HG03439 (cell line): ENCODE data around the gene BEST3.

Experiments
- ATAC-seq: cut with Tn5 transposase; IDR thresholded peaks from one replicate; pipeline ENCODE4 v1.9.1; 2021; ENCODE audit warnings: mild to moderate bottlenecking, moderate library complexity; ENCODE audit not compliant: unreplicated experiment

The BEST3 gene

DNA sequence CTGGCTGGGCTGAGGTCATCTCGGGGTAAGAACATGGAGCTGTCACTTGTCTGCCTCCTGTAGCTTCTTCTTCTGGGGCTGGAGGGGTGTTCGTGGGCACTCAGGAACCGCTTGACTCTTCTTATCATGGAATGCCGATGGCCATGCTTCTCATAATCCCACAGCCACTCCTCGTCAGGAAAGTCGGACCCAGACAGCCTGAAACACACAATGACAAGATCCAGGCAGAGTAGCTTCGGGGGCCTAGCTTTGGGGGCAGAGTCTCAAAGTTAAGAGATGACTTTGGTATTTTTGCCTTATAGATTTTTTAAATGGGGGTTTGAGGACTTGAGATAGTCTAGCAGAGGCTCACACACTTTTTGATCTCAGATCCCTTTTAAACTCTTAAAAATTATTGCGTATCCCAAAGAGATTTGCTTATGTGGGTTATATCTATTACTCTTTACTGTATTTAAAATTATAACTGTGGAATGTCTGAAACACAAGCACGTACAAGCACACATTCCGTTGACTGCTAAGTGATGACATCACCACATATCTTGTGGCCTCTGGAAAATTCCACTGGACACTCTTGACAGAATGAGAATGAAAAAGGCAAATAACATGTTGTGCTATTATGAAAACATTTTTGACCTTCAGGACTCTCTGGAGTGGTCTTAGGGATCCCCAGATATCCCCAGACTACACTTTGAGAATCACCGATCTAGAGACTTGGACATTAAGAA, 43.3 kb downstream of the BEST3 start:
- ATAC-seq: no peak

DNA sequence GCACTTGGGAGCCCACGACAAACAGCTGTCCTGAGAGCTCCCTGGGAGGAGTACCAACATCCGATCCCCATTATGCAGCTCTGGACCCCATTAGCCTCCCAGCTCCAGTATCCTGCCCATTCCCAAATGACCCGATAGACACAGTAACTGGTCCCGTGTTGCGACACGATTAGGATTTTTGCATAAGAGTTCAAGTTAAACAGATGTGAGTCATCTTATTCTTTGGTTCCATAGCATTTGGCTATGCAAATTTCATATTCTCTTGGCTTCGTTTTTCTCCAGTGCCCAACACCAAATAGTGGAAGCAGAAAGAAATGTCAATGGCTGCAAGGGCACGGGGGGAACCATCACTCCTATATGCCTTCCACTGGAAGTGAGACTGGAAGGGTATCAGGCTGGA, 45.4 kb downstream of the BEST3 start:
- ATAC-seq: no peak

DNA sequence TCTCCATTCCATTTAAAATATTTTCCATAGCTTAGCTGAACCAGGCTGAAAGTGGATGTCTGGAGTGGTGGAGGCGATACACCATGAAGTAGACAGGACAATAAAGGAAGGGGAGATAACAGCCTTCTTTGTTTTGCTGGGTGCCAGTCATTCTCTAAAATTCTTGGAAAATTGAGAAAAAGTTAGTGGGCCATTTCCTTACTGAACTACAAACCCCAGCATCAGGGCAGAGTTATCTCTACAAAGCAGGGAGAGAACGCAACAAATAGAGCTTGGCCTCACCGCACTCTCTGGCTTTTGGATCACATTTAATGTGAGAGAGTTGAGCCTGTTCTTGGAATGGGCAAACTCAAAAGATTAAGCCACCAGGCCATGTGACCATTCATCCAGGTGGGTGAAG, 47.2 kb downstream of the BEST3 start:
- ATAC-seq: no peak

DNA sequence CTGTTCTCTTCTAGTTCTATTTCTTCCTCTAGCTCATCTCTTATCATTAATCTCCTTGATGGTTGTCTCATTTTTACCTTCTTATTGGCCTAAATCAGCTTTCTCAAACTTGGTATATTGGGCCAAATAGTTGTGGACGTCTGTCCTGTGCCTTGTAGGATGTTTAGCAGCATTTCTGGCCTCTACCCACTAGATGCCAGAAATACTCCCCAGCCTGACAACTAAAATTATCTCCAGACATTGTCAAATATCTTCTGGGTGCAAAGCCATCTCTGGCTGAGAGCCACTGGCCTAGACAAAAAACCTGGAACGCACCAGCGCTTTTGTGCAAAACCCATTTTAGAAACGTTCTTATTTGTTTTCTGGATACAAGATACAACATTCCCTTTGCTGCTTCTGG, 49.6 kb downstream of the BEST3 start:
- ATAC-seq: no peak

DNA sequence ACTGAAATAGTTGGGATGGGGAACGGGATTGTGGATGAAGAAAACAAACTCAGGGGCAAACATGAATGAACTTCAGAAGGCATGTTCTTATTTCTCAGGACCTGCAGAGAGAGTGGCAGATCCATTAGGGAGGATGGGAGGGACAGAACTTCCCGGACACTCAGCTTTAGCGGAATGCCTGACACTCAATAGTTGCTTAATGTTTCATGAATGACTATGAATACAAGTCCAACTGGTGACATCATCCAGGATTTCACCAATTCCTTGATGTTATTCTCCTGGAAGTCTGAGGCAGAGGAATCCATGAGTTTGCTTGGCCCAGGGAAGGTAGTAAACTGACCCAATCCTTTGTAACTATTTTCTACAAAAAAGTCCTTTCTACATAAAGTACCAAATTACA, 50.6 kb downstream of the BEST3 start:
- ATAC-seq: no peak

DNA sequence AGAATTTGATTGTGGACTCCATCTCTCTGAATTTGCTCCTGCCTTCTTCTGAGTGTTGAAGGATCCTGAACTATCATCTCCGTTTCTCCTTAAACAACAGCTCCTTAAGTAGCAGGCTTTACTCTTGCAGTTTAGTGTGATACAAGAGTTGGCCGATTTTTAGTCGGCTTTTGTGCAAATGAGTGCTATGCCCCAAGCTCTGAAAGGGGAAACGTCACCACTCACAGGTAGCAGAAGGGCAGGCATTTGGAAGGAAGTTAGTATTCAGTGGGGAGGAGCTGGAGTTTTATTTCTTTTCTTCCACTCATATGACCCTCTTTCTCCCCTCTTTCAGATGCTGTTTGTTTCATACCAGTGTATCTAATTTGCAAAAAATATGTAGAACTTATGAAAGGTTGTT, 51.9 kb downstream of the BEST3 start:
- no peak for ATAC-seq

DNA sequence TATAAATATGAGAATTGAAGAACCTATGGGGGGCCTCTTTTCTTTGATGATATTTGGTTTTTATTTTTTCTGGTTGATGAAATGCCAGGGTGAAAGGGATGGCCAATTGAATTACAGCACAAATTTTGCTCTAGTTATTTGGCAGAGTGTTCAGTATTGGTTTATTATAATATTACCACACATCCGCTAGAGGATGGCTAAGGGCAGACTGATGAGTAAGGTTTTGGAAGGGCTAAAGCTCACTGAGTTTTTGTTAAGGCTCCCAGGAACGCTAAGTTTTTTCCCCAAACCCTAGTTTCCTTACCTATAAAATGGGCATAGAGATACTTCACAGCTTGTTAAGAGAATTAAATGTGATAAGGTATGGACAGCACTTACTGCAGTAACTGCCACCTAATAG, 54.1 kb downstream of the BEST3 start:
- no peak for ATAC-seq

DNA sequence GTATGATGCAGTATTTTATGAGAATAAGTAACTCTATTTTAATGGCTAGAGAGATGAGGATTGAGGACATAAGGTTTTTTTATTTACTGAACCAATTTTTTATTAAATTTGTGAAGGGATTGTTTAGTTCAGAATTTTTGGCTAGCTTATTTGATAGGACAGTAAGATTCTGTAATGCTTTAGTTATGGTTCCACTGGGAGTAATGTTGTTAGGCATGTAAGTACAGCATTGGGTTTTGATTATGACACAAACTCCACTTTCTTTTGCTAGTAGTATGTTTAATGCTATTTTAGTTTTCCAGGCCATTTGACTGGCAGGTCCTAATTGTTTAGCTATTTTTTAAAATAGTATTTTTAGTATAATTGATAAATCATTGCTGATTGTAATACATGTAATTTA, 54.6 kb downstream of the BEST3 start:
- no peak for ATAC-seq

DNA sequence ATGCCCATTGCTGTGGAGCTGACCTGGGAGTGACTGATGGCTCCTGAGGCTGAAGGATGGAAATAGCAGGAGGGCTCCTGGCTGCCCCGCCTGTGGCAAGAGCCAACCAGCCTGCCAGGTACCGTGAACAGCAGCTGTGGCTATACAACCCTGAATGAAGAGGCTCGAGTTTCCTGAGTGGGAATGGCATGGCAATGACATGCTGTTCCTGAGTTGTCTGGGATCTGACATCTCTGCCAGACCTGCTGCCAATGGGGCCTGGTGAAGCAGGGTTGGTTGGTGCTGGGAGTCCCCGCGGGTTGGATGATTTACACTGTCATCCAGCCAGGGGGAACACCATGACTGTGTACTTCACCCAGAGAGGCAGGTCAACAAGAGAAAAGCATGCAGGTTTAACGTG, 56.6 kb downstream of the BEST3 start:
- no peak for ATAC-seq

DNA sequence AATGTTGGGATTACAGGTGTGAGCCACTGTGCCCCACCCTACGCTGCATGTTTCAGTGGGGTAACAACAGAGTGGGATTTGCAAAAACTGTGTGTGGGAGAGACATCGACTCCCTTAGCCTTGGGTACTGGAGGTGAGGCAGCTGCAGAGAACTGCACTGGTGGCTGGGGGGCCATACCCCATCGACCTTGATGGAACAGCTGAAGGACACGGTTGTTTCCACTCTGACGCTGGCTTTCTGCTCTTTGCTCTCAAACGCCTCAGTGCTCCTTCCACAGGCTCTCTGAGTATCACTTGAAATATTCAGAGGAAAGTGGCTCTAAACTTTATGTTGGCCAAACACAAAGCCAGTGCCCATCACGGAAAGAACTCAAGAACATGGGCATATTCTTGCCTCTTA, 57.6 kb downstream of the BEST3 start:
- no peak for ATAC-seq

DNA sequence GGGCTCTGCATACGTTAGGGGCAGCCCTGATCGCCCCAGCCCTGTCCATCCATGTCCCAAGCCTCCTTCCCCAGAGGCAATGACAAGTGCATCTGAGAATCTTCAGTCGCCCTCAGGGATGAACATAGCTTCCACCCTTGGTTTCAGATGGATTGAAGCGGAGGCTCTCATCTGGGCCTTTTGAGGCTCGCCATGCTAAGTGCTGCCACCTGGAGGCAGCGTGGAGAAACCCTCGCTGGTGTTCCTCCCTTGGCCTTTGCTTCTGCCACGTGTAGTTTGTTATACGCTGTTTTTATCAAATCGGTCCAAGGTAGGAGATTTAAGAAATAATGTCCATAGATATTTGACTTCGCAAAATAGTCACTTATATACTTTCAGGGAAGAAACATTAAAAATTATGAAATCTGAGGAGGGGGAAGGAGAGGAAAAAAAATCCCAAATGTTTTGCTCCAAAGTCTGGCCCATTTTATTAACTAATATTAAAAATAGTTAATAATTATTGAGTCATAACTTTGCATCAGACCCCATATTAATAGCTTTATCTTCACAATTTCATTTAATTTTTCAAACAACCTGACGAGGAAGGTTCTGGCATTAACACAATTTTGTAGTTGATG, 59.6 kb downstream of the BEST3 start:
- peak; percentile 78 for ATAC-seq

DNA sequence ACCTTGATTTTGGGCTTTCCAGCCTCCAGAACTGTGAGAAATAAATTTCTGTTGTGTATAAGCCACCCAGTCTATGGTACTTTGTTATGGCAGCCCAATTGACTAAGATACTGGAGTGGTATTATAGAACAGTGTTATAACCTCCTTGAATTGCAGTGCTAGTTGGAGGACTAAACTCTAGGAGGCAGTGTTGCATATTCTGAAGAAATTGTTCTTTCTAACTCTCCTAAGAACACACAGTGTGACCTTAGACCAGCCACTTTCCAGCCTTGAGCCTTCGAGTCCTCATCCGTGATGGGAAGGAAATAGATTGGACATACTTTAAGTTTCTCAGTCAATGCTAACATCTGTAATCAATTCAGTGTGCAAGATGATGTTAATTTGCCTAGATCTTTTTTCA, 66.0 kb downstream of the BEST3 start:
- no peak for ATAC-seq

DNA sequence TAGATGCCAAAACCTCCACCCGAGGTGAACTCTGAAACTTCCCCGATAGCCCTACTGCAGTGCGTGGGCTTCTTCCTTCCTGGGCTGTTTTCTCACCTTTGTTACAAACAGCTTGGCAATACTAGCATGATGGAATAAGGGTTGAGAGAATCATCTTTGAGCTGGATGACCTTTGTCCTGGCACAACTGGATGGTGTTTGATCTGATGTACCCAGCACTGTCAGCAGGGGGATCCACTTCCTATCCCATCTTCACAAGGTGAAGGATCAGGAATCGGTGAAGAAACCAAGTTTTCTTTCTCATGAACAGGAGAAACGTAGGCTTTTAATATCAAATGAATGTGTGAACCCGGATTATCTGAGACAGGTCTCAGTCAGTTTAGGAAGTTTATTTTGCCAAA, 68.9 kb downstream of the BEST3 start:
- ATAC-seq: no peak

DNA sequence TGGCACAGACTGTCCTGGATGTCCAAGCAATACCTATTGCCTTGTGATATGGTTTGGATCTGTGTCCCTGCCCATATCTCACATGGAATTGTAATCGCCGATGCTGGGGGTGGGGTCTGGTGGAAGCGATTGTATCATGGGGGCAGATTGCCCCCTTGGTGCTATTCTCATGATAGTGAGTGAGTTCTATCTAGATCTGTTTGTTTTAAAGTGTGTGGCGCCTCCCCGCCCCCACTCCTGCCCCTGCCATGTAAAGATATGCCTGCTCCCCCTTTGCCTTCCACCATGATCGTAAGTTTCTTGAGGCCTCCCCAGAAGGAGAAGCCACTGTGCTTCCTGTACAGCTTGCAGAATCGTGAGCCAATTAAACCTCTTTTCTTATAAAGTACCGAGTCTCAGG, 71.6 kb downstream of the BEST3 start:
- ATAC-seq: no peak

DNA sequence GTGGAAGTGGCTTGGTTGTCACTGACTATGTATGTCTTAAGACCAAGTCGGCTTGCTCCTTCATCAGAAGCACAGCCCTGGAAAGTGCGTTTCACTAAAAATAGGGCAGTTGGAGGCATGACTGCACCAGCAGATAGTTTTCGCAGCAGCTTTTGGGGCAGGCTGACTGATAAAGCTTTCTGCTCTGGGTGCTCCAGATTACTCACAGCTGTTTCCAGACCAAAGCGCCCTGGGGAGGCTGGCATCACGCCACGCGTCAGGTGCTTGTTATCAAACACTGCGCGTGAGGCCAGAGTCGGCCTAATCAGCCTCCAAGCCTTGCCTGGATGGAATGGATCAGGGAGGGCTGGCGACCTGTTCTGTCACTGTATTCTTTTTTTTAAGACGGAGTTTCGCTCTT, 75.1 kb downstream of the BEST3 start:
- ATAC-seq: no peak

DNA sequence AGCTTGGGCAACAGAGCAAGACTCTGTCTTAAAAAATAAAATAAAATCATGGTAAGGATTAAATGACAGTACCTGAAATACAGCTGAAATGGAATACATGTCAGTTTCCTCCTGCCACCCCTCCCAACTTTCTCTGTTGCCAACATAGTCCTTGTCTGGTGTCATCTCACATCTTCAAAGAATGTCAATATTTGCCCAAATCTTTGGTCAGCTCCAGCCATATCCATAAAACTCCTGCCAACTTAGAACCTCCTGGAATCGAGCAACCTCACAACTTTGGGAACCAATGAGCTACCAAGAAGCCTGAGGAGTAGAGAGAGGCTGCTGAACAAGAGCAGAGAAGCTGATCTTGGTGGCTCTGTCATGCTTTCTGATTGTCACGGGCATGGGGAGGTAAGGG, 77.6 kb downstream of the BEST3 start:
- no peak for ATAC-seq

DNA sequence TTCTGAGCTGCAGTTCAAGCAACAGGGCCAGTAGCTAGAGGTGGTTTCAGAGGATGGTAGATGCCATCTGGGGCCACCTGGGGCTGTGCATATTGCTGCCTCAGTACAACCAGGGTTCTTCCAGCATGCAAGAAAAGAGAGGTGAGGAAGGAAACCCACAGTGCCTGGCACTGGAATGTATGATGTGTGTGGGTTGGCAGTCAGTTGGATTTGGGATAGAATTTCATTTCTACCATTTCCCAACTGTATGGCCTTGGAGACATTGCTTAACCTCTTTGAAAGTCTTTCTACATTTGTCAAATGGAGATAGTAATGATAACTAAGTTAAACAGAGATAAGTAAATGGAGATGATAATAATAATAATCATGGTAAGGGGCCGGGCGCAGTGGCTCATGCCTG, 78.2 kb downstream of the BEST3 start:
- no peak for ATAC-seq

DNA sequence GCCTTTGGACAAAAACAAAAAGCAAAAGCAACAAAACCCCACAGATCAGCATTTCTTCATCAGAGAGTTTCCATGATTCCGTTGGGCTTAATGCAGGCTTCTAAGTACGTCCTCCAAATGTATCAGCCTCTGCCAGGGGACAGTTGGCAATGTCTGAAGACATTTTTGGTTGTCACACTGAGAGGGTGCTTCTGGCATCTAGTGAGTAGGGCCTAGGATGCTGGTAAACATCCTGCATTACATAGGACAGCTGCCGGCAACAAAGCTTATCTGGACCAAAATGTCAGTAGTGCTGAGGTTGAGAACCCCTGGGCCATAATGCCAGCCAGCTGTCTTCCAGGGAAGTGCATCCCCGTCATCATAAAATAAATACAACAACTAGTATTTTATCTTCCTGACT, 79.0 kb downstream of the BEST3 start:
- no peak for ATAC-seq

DNA sequence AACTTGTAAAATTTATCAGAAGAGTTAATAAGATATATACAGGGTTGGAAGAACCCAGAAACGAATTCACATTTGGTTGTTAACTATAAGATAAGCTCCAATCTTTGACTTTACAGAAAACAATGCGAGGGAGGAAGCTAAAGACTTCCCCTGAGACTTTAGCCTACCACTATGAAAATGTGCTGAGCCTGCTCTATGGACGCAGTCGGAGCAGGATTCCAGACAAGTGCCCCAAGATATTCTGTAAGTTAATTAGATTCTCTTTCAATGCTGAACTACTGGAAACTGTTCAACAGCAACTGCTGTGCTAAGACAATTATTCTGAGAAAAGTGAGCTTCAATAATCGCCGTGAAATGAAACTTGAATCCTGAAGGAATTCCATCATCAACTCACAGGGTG, 80.1 kb downstream of the BEST3 start:
- no peak for ATAC-seq

DNA sequence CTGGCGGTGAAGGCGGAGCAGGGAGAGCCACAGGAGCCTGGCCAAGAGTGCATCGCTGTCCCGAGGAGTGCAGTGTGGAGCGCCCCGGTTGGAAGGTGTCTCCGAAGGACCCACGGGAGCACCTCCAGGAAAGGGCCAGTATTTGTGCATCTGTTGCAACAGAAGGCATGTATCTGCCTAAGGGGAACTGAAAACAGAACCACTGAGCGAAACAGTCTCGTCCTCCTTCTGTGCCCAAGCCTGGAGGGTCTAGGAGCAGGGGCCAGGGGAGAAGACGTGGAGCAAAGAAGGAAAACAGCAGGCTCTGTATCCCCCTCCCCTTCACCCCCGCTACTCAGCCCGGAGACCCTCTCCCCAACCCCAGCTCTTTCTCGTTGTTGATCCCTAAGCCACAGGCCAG, 83.1 kb downstream of the BEST3 start:
- ATAC-seq: no peak

DNA sequence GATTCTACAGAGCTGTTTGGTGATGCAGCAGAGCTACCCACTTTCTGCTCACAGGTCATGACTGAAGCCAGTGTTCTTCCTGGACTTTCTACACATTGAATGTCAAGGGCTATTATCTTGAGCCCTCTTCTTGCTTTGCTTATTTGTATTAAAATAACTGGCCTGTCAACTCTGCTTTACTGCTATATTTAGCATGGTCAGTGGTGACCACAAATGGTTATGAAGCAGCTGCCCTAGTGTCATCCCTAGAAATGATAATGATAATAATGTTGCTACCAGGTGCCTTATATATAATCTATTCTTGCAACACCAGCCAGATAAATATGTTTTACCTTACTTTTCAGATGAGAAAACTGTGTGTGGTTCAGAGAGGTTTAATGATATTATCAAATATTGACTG, 85.8 kb downstream of the BEST3 start:
- no peak for ATAC-seq

DNA sequence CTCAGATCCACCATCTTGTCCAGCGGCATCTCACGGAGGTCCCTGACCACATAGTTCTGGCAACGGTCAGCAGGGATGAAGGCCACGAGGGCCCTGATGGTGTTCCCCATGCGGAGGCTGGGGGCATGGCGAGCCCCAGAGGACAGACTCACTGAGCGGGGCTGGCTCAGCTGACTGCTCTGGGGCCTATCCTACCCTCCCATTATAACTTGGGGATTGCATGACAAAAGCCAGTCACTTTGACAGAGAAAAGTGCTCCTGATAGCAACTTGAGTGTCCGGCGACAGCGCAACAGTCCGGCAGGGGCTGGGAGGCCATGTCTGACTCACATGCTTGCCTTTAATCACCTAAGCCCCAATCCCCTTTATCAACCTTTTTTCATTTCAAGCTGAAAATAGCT, 88.4 kb downstream of the BEST3 start, which contains the start of gene LRRC10:
Gene LRRC10 (minus strand): TSS at position 179 of the 400 bp plus-strand sequence. CDS start 69 bp downstream, at position 110.
- no peak for ATAC-seq

DNA sequence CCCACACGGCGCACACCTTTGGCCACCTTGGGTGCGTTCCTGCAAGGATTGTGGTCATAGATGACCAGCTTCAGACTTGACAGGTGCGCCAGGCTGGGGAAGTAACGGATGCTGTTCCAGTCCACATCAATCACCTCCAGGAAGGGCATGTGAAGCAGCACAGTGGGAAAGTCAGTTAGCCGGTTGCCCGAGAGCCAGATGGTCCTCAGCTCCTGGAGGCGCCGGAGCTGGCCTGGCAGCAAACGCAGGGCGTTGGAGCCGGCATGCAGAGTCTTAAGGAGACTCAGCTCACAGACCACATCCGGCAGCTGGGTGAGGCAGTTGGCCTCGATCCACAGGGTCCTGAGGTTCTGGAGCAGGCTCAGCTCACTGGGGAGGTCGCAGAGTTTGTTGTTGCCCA, 89.0 kb downstream of the BEST3 start:
- ATAC-seq: no peak
